Keratinocyte (primary cell): ENCODE data around the gene SLC27A3. TPM values are rescaled to one million over a fixed set of nuclear protein-coding genes. Genes with fewer than 3 reads are reported as not detected.

Experiments
- DNase-seq: peaks from one replicate; pipeline ENCODE4 v3.0.0-alpha.2; 2011; ENCODE audit warnings: low read depth, missing footprints, low spot score
- FAIRE-seq: peaks from 2 replicates; lab custom pipeline; 2011; peaks lifted over from hg19 to GRCh38; lab: Jason Lieb, UNC
- H2AFZ ChIP-seq: 2 replicates; pipeline ENCODE4 v1.6.0; 2012; ENCODE audit warnings: low read length, control low read depth, inconsistent platforms; ENCODE audit not compliant: control insufficient read depth
- H3K27ac ChIP-seq: 2 replicates; pipeline ENCODE4 v1.5.1; 2011; ENCODE audit warnings: low read length; ENCODE audit not compliant: control insufficient read depth, insufficient read depth
- H3K27me3 ChIP-seq: 3 replicates; pipeline ENCODE4 v1.6.0; 2011; ENCODE audit warnings: low read length; ENCODE audit not compliant: control insufficient read depth, insufficient read depth; ENCODE audit errors: extremely low read depth
- H3K36me3 ChIP-seq, 2 experiments: 2 replicates in 1 of 2; 3 replicates in 1 of 2; pipeline ENCODE4 v1.5.1; 2011; ENCODE audit warnings: low read length in 2 of 2, mild to moderate bottlenecking in 1 of 2; ENCODE audit not compliant: control insufficient read depth in 2 of 2, insufficient read depth in 2 of 2; ENCODE audit errors: extremely low read depth in 1 of 2
- H3K4me1 ChIP-seq: 3 replicates; pipeline ENCODE4 v1.5.1; 2011; ENCODE audit warnings: low read length; ENCODE audit not compliant: control insufficient read depth, insufficient read depth; ENCODE audit errors: extremely low read depth
- H3K4me2 ChIP-seq: 3 replicates; pipeline ENCODE4 v1.6.0; 2011; ENCODE audit warnings: low read depth, low read length; ENCODE audit not compliant: control insufficient read depth, insufficient read depth; ENCODE audit errors: extremely low read depth
- H3K4me3 ChIP-seq, 3 experiments: fragments of 200-600 bp in 1 of 3; sonication (generic) in 1 of 3; 2 replicates in 2 of 3; 3 replicates in 1 of 3; pipeline ENCODE4 v1.5.1; 2011 to 2016; ENCODE audit warnings: low read length in 3 of 3, mild to moderate bottlenecking in 3 of 3, control low read depth in 2 of 3, inconsistent platforms in 1 of 3, low read depth in 1 of 3, mixed read lengths in 1 of 3, mixed run types in 1 of 3, moderate library complexity in 1 of 3; ENCODE audit not compliant: control insufficient read depth in 2 of 3, insufficient read depth in 2 of 3; ENCODE audit errors: extremely low read depth in 1 of 3
- H3K79me2 ChIP-seq: 2 replicates; pipeline ENCODE4 v1.6.0; 2012; ENCODE audit warnings: low read length; ENCODE audit not compliant: control insufficient read depth, insufficient read depth
- H3K9ac ChIP-seq: 3 replicates; pipeline ENCODE4 v1.6.0; 2011; ENCODE audit warnings: low read length; ENCODE audit not compliant: control insufficient read depth, insufficient read depth; ENCODE audit errors: extremely low read depth
- H3K9me1 ChIP-seq: 3 replicates; pipeline ENCODE4 v1.6.0; 2011; ENCODE audit warnings: low read length; ENCODE audit not compliant: control insufficient read depth, insufficient read depth; ENCODE audit errors: extremely low read depth
- H3K9me3 ChIP-seq: 2 replicates; pipeline ENCODE4 v1.5.1; 2012; ENCODE audit warnings: low read depth, low read length; ENCODE audit not compliant: control insufficient read depth
- H4K20me1 ChIP-seq: 3 replicates; pipeline ENCODE4 v1.6.0; 2011; ENCODE audit warnings: low read length; ENCODE audit not compliant: control insufficient read depth, insufficient read depth; ENCODE audit errors: extremely low read depth
- EZH2 ChIP-seq: IDR thresholded peaks from one replicate; pipeline ENCODE4 v1.6.1; 2012; ENCODE audit warnings: inconsistent platforms, mild to moderate bottlenecking, low read length, moderate library complexity
- dilution Hi-C: fragments of 300-500 bp; cut with MboI; formaldehyde crosslinking; loops from one replicate; pipeline ENCODE4 v1.7.0; 2020; ENCODE audit warnings: low sequenced_read_pairs; ENCODE audit not compliant: extremely low pct_ligation_motif_present
- polyA plus RNA-seq, 5 experiments: library from polyadenylated mRNA; depleted of rRNA in 3 of 5; stranded (reverse) in 3 of 5; stranded (forward) in 1 of 5; unstranded in 1 of 5; fragments of >200 nt; gene quantifications; 1 replicate in 1 of 5; 2 replicates in 3 of 5; 3 replicates in 1 of 5; pipeline versions ENCODE4 v1.2.1 to v1.2.3, GENCODE V29; 2011 to 2012; ENCODE audit warnings: missing spikeins in 2 of 5, low read depth in 1 of 5, low replicate concordance in 1 of 5
- TF ChIP-seq, protein P1 (sequence below), 3 experiments: IDR thresholded peaks in 1 of 3; conservative IDR thresholded peaks in 1 of 3; optimal IDR thresholded peaks in 1 of 3; 2 replicates in 2 of 3; 3 replicates in 1 of 3; pipeline versions ENCODE3 to v1.5.1; 2011; ENCODE audit warnings: low read length in 3 of 3, mild to moderate bottlenecking in 3 of 3, moderate library complexity in 2 of 3, control low read depth in 1 of 3, inconsistent platforms in 1 of 3; ENCODE audit not compliant: insufficient read depth in 2 of 3; ENCODE audit errors: extremely low read depth in 1 of 3

The SLC27A3 gene
- polyA plus RNA-seq, 1 donor (not counting 4 experiments of a cell fraction or from before 2014, with no cell fraction given): 7.4 TPM

GRCh38 chr1:153805886-153806719, 30.9 kb downstream of the SLC27A3 start:
- Histone ChIP-seq H3K4me3 (no peak overlapping the region), H3K4me2 (peak overlapping the region; percentile 14), H3K27ac (peak overlapping the region; percentile 65), H3K9me1 (no peaks in the 10 kb centered on the region), H3K9me3 (no peaks in the 10 kb centered on the region), H3K79me2 (no peaks in the 10 kb centered on the region), H4K20me1 (no peaks in the 10 kb centered on the region), H3K4me1 (peaks cover 12% of the 10 kb centered on the region), H3K9ac (peak overlapping the region; percentile 49), H3K27me3 (no peaks in the 10 kb centered on the region), H2AFZ (no peak overlapping the region), H3K36me3 (peaks cover 17 to 23% of the 10 kb centered on the region in 2 experiments)
- DNase-seq (no peak), FAIRE-seq (no peak)
- dilution Hi-C loops: no loop called here
- TF ChIP-seq, protein P1, sequence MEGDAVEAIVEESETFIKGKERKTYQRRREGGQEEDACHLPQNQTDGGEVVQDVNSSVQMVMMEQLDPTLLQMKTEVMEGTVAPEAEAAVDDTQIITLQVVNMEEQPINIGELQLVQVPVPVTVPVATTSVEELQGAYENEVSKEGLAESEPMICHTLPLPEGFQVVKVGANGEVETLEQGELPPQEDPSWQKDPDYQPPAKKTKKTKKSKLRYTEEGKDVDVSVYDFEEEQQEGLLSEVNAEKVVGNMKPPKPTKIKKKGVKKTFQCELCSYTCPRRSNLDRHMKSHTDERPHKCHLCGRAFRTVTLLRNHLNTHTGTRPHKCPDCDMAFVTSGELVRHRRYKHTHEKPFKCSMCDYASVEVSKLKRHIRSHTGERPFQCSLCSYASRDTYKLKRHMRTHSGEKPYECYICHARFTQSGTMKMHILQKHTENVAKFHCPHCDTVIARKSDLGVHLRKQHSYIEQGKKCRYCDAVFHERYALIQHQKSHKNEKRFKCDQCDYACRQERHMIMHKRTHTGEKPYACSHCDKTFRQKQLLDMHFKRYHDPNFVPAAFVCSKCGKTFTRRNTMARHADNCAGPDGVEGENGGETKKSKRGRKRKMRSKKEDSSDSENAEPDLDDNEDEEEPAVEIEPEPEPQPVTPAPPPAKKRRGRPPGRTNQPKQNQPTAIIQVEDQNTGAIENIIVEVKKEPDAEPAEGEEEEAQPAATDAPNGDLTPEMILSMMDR (optimal IDR thresholded peaks at IDR 0.05 in 1 of 3, IDR thresholded peaks at IDR 0.05 in 1 of 3, conservative IDR thresholded peaks at IDR 0.05 in 1 of 3; ENCODE audit: extremely low read depth in 1 of 3, insufficient read depth in 2 of 3, low read length in 3 of 3): no peak
- TF ChIP-seq EZH2: no peak

GRCh38 chr1:153816283-153816889, 41.2 kb downstream of the SLC27A3 start:
- Histone ChIP-seq H4K20me1 (no peaks in the 10 kb centered on the region), H3K27ac (no peak overlapping the region), H3K27me3 (no peaks in the 10 kb centered on the region), H3K4me2 (no peak overlapping the region), H2AFZ (no peak overlapping the region), H3K4me3 (no peak overlapping the region), H3K36me3 (peaks cover 22 to 26% of the 10 kb centered on the region in 2 experiments), H3K9me1 (no peaks in the 10 kb centered on the region), H3K4me1 (no peaks in the 10 kb centered on the region), H3K9me3 (no peaks in the 10 kb centered on the region), H3K79me2 (no peaks in the 10 kb centered on the region), H3K9ac (no peak overlapping the region)
- no peak for TF ChIP-seq EZH2
- TF ChIP-seq, protein P1 (optimal IDR thresholded peaks at IDR 0.05 in 1 of 3, IDR thresholded peaks at IDR 0.05 in 1 of 3, conservative IDR thresholded peaks at IDR 0.05 in 1 of 3; ENCODE audit: extremely low read depth in 1 of 3, insufficient read depth in 2 of 3, low read length in 3 of 3): no peak
- no peak for FAIRE-seq
- DNase-seq: no peak
- dilution Hi-C loops: no loop called here
